ENCODE results near the gene OR4D2.
"Not testable (repeated sequence)": the region's sequence is repeated elsewhere in the genome, so short reads cannot be mapped to it uniquely, and the experiment has no call there.

DNA sequence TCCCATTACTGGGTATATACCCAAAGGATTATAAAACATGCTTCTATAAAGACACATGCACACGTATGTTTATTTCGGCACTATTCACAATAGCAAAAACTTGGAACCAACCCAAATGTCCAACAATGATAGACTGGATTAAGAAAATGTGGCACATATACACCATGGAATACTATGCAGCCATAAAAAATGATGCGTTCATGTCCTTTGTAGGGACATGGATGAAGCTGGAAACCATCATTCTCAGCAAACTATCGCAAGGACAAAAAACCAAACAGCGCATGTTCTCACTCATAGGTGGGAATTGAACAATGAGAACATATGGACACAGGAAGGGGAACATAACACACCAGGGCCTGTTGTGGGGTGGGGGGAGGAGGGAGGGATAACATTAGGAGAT is 34.1 kb upstream of the OR4D2 start:
- TF ChIP-seq, protein P1, sequence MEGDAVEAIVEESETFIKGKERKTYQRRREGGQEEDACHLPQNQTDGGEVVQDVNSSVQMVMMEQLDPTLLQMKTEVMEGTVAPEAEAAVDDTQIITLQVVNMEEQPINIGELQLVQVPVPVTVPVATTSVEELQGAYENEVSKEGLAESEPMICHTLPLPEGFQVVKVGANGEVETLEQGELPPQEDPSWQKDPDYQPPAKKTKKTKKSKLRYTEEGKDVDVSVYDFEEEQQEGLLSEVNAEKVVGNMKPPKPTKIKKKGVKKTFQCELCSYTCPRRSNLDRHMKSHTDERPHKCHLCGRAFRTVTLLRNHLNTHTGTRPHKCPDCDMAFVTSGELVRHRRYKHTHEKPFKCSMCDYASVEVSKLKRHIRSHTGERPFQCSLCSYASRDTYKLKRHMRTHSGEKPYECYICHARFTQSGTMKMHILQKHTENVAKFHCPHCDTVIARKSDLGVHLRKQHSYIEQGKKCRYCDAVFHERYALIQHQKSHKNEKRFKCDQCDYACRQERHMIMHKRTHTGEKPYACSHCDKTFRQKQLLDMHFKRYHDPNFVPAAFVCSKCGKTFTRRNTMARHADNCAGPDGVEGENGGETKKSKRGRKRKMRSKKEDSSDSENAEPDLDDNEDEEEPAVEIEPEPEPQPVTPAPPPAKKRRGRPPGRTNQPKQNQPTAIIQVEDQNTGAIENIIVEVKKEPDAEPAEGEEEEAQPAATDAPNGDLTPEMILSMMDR (IDR thresholded peaks at IDR 0.05): not testable (repeated sequence)
- not testable (repeated sequence) for TF ChIP-seq POLR2AphosphoS5 (IDR thresholded peaks at IDR 0.05; ENCODE audit: insufficient read depth in 1 of 2, low read depth in 1 of 2); POLR2A (IDR thresholded peaks at IDR 0.05)

Measured in vagina (tissue), 2 donors.